HL-60 (cell line): ENCODE data around the gene ATE1.

Source experiments
- CTCF ChIP-seq: IDR thresholded peaks from one replicate; pipeline ENCODE4 v1.5.1; 2011; ENCODE audit warnings: low read length, control low read depth, inconsistent platforms; ENCODE audit not compliant: insufficient read depth
- GABPA ChIP-seq: IDR thresholded peaks from 2 replicates; pipeline ENCODE4 v1.6.1; 2012; ENCODE audit warnings: low read depth
- POLR2AphosphoS5 ChIP-seq: IDR thresholded peaks from 2 replicates; pipeline ENCODE4 v1.6.1; 2012; ENCODE audit warnings: low read depth
- SPI1 ChIP-seq: IDR thresholded peaks from 2 replicates; pipeline ENCODE4 v1.6.1; 2012; ENCODE audit warnings: low read depth, mild to moderate bottlenecking, borderline replicate concordance

- TF ChIP-seq CTCF (no peak), POLR2AphosphoS5 (no peak), GABPA (no peak), SPI1 (no peak)
Measured at GRCh38 chr10:121774404-121774803, 153.4 kb downstream of the ATE1 start.
